HEK293 (cell line): ENCODE results near the gene ZDHHC3.
A peak's percentile ranks its signal among the peaks of the same experiment; 100 is the strongest.
"Not testable (repeated sequence)": the region's sequence is repeated elsewhere in the genome, so short reads cannot be mapped to it uniquely, and the experiment has no call there.

Experiments used
- CTCF ChIA-PET: fragments of 350-600 bp; formaldehyde crosslinking; extraction: SDS; loops from one replicate; lab custom pipeline; 2021; ENCODE audit warnings: antibody characterized with exemption; lab: Yijun Ruan, JAX
- POLR2A ChIA-PET: fragments of 300-600 bp; formaldehyde crosslinking; extraction: SDS; loops from one replicate; lab custom pipeline; 2020; ENCODE audit warnings: antibody characterized with exemption, inconsistent platforms; lab: Yijun Ruan, JAX
- H3K27ac ChIP-seq: fragments of 200-500 bp; sonication (Bioruptor generic); 2 replicates; pipeline ENCODE4 v1.5.1; 2014; ENCODE audit warnings: low read depth, low read length, control low read depth, inconsistent platforms; ENCODE audit errors: extremely low read depth
- H3K36me3 ChIP-seq, 2 experiments: fragments of 200-500 bp in 1 of 2; sonication (Bioruptor generic) in 1 of 2; 1 replicate in 1 of 2; 2 replicates in 1 of 2; pipeline ENCODE4 v1.5.1; 2014 to 2017; ENCODE audit warnings: inconsistent platforms in 2 of 2, low read length in 2 of 2; ENCODE audit not compliant: control insufficient read depth in 2 of 2, insufficient read depth in 1 of 2
- H3K4me1 ChIP-seq: fragments of 200-500 bp; sonication (Bioruptor generic); 2 replicates; pipeline ENCODE4 v1.5.1; 2014; ENCODE audit warnings: mild to moderate bottlenecking, low read length, inconsistent platforms; ENCODE audit not compliant: control insufficient read depth, insufficient read depth
- H3K4me3 ChIP-seq: 2 replicates; pipeline ENCODE4 v1.5.1; 2011; ENCODE audit warnings: low read depth, mild to moderate bottlenecking, control low read depth, low read length, moderate library complexity
- H3K9me3 ChIP-seq: fragments of 200-500 bp; sonication (Bioruptor generic); 2 replicates; pipeline ENCODE4 v1.5.1; 2014; ENCODE audit warnings: low read depth, low read length, inconsistent platforms; ENCODE audit not compliant: control insufficient read depth, insufficient read depth
- BCL11B ChIP-seq: fragments of 450-650 bp; formaldehyde crosslinking; IDR thresholded peaks from 2 replicates; pipeline ENCODE4 v1.5.1; 2016; ENCODE audit warnings: low read depth, missing biosample characterization, missing genetic modification characterization
- GLIS1 ChIP-seq: fragments of 450-650 bp; formaldehyde crosslinking; IDR thresholded peaks from 2 replicates; pipeline ENCODE4 v1.5.1; 2016; ENCODE audit warnings: missing biosample characterization, missing genetic modification characterization
- SP3 ChIP-seq: fragments of 450-650 bp; formaldehyde crosslinking; IDR thresholded peaks from 2 replicates; pipeline ENCODE4 v1.5.1; 2016; ENCODE audit warnings: missing biosample characterization, missing genetic modification characterization
- ZBTB26 ChIP-seq: fragments of 450-650 bp; formaldehyde crosslinking; optimal IDR thresholded peaks from 2 replicates; pipeline ENCODE3; 2016; ENCODE audit warnings: missing biosample characterization, mild to moderate bottlenecking, missing genetic modification characterization
- ZNF121 ChIP-seq: fragments of 450-650 bp; formaldehyde crosslinking; IDR thresholded peaks from 2 replicates; pipeline ENCODE4 v1.5.1; 2016; ENCODE audit warnings: missing biosample characterization, missing genetic modification characterization
- ZNF26 ChIP-seq: fragments of 450-650 bp; formaldehyde crosslinking; IDR thresholded peaks from 2 replicates; pipeline ENCODE4 v1.5.1; 2016; ENCODE audit warnings: missing biosample characterization, missing genetic modification characterization
- ZNF510 ChIP-seq: fragments of 450-650 bp; formaldehyde crosslinking; IDR thresholded peaks from 2 replicates; pipeline ENCODE4 v1.5.1; 2018; ENCODE audit warnings: mild to moderate bottlenecking, missing genetic modification characterization, missing biosample characterization; ENCODE audit not compliant: insufficient replicate concordance
- ZNF571 ChIP-seq: fragments of 450-650 bp; formaldehyde crosslinking; IDR thresholded peaks from 2 replicates; pipeline ENCODE4 v1.5.0; 2017; ENCODE audit warnings: missing biosample characterization, missing genetic modification characterization
- ZNF629 ChIP-seq: fragments of 450-650 bp; formaldehyde crosslinking; IDR thresholded peaks from 2 replicates; pipeline ENCODE4 v1.5.1; 2017; ENCODE audit warnings: missing biosample characterization, missing genetic modification characterization
- ZNF670 ChIP-seq: fragments of 450-650 bp; formaldehyde crosslinking; IDR thresholded peaks from 2 replicates; pipeline ENCODE4 v1.5.1; 2016; ENCODE audit warnings: missing biosample characterization, missing genetic modification characterization, low read depth
- ZNF768 ChIP-seq: fragments of 450-650 bp; formaldehyde crosslinking; IDR thresholded peaks from 2 replicates; pipeline ENCODE4 v1.5.1; 2018; ENCODE audit warnings: missing biosample characterization, mild to moderate bottlenecking, missing genetic modification characterization
- ZNF777 ChIP-seq: fragments of 450-650 bp; formaldehyde crosslinking; IDR thresholded peaks from 2 replicates; pipeline ENCODE4 v1.5.1; 2017; ENCODE audit warnings: missing biosample characterization, missing genetic modification characterization, borderline replicate concordance
- ZNF791 ChIP-seq: fragments of 450-650 bp; formaldehyde crosslinking; IDR thresholded peaks from 2 replicates; pipeline ENCODE4 v1.5.1; 2016; ENCODE audit warnings: missing biosample characterization, missing genetic modification characterization
- TF ChIP-seq, protein P1 (sequence below): sonication (generic); formaldehyde crosslinking; IDR thresholded peaks from 2 replicates; pipeline ENCODE4 v1.8.1; 2022; ENCODE audit warnings: mild to moderate bottlenecking, moderate library complexity, missing genetic modification reagents

Gene ZDHHC3

DNA sequence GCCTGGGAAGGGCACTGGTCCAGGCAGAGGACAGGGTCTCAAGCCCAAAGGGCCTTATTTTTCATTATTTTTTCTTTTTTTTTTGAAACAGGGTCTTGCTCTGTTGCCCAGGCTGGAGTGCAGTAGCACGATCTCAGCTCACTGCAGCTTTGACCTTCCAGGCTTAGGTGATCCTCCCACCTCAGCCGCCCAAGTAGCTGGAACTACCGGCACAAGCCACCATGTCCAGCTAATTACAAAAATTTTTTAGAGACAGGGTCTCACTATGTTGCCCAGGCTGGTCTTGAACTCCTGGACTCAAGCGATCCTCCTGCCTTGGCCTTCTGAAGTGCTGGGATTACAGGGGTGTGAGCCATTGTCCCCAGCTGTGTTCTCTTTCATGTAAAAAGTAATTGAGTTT, 26.2 kb downstream of the ZDHHC3 start:
- POLR2A ChIA-PET = not testable (repeated sequence)
- CTCF ChIA-PET = interaction anchor here (0.6 kb wide), 1 partner anchor 19 kb away, joined by 3 read pairs; no protein-coding TSS in a partner anchor

DNA sequence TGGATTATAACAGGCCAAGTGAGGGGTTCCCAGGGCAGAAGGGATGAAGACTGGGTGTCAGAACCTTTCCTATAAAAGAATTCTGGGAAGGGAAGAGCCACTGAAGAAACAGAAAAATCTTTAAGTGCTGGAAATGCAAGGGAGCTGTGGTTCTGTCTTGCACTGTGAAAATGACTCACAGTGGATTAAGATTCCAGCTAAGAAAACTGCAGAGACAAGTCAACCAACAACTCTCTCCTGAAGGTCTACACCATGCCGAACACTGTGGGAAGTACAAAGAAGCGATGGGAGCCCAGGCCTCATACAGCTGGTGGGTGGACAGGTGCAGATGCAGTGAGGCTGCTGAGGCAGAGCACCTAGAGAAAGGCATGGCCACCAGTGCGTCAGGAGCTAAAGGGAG, 27.7 kb downstream of the ZDHHC3 start:
- TF ChIP-seq ZNF768 (tag by site-specific recombination) (no peak), ZNF571 (no peak), ZNF510 (tag by site-specific recombination) (no peak), ZNF791 (tag by site-specific recombination) (no peak), ZNF777 (tag by site-specific recombination) (no peak), ZNF629 (tag by site-specific recombination) (no peak), BCL11B (tag by site-specific recombination) (no peak), GLIS1 (tag by site-specific recombination) (no peak), SP3 (no peak)
- TF ChIP-seq, protein P1, sequence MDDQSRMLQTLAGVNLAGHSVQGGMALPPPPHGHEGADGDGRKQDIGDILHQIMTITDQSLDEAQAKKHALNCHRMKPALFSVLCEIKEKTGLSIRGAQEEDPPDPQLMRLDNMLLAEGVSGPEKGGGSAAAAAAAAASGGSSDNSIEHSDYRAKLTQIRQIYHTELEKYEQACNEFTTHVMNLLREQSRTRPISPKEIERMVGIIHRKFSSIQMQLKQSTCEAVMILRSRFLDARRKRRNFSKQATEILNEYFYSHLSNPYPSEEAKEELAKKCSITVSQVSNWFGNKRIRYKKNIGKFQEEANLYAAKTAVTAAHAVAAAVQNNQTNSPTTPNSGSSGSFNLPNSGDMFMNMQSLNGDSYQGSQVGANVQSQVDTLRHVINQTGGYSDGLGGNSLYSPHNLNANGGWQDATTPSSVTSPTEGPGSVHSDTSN (CRISPR knock-in tag) = no peak
- peaks cover 5% of the 10 kb centered on the region; the same call in 1 of the 2 replicates for H3K4me1 ChIP-seq
- H3K27ac ChIP-seq = no peak overlapping the region
- CTCF ChIA-PET = interaction anchor here (0.5 kb wide), 1 partner anchor 74 kb away, joined by 3 read pairs; no protein-coding TSS in a partner anchor
- POLR2A ChIA-PET = no interaction called here
- peaks cover 0 to 9% of the 10 kb centered on the region in 2 experiments; a peak in 1 of 3 replicates for H3K36me3 ChIP-seq
- H3K4me3 ChIP-seq = no peak overlapping the region
- H3K9me3 ChIP-seq = no peaks in the 10 kb centered on the region

More for the DNA sequence above, 26.2 kb downstream of the ZDHHC3 start:
- H3K9me3 ChIP-seq, H3K36me3 ChIP-seq, H3K27ac ChIP-seq, H3K4me1 ChIP-seq, H3K4me3 ChIP-seq: not testable (repeated sequence)
- peak; percentile 77 for TF ChIP-seq ZNF121 (tag by site-specific recombination)
- TF ChIP-seq, all 188 proteins: peak for 1; not testable (repeated sequence) for 187

- Histone ChIP-seq H3K4me1 (no peaks in the 10 kb centered on the region), H3K27ac (no peak overlapping the region), H3K4me3 (no peak overlapping the region), H3K9me3 (no peaks in the 10 kb centered on the region), H3K36me3 (peaks cover 0 to 56% of the 10 kb centered on the region in 2 experiments; a peak in 1 of 3 replicates)
- no peak for TF ChIP-seq ZNF670
- no peak for TF ChIP-seq ZBTB26 (tag by site-specific recombination)
- no peak for TF ChIP-seq ZNF26 (tag by site-specific recombination)
- POLR2A ChIA-PET = no interaction called here
- CTCF ChIA-PET = interaction anchor here (1.2 kb wide), 1 partner anchor 34 kb away, joined by 4 read pairs; the partner anchor contains the start of genes EXOSC7 and ZDHHC3
Measured at GRCh38 chr3:44942202-44942921, 33.6 kb downstream of the ZDHHC3 start.
